ENCODE results near the gene NEU3. TPM values are rescaled to one million over a fixed set of nuclear protein-coding genes. Genes with fewer than 3 reads are reported as not detected.

NEU3 gene
- total and polyA plus RNA-seq, 2 donors (not counting 1 experiment from before 2014, with no cell fraction given): 17.0 to 17.4 TPM

- intact Hi-C loops (cut with micrococcal nuclease): no loop called here
- H3K27ac ChIP-seq (ENCODE audit: low read length in 2 of 2): no peak overlapping the region
- POLR2A ChIA-PET: no interaction called here
- no peaks in the 10 kb centered on the region for H3K4me1 ChIP-seq (ENCODE audit: control insufficient read depth in 2 of 2, insufficient read depth in 2 of 2, low read length in 2 of 2)
- H3K36me3 ChIP-seq (replicated peaks in 1 of 2; ENCODE audit: control extremely low read depth in 1 of 2, control insufficient read depth in 1 of 2, extremely low read depth in 1 of 2, insufficient read depth in 2 of 2, low read length in 1 of 2): peaks cover 2 to 21% of the 10 kb centered on the region in 2 experiments
- no peak overlapping the region for H3K4me2 ChIP-seq (replicated peaks; ENCODE audit: low read depth, low read length, poor library complexity, severe bottlenecking)
- H3K9ac ChIP-seq (ENCODE audit: low read length): no peak overlapping the region
- H3K9me3 Mint-ChIP-seq (ENCODE audit: insufficient read depth): no peaks in the 10 kb centered on the region
- H3K27ac Mint-ChIP-seq: peak overlapping the region; percentile 41
- H3K27me3 ChIP-seq (replicated peaks in 1 of 4; ENCODE audit: control extremely low read depth in 1 of 4, control insufficient read depth in 3 of 4, insufficient read depth in 4 of 4, low read length in 3 of 4): no peaks in the 10 kb centered on the region
- H4K20me1 ChIP-seq (ENCODE audit: control insufficient read depth, insufficient read depth, low read length, poor library complexity, severe bottlenecking): no peaks in the 10 kb centered on the region
- TF ChIP-seq CTCF (IDR thresholded peaks at IDR 0.05): no peak
- TF ChIP-seq EZH2 (IDR thresholded peaks at IDR 0.05; ENCODE audit: borderline replicate concordance, insufficient read depth, low read depth, low read length, poor library complexity, severe bottlenecking): no peak
- H3K4me1 Mint-ChIP-seq: peaks cover 5% of the 10 kb centered on the region
- H3K4me3 ChIP-seq (ENCODE audit: control extremely low read depth in 1 of 5, extremely low read depth in 1 of 5, insufficient read depth in 1 of 5, low read depth in 2 of 5, low read length in 4 of 5): no peak overlapping the region
- H3K27me3 Mint-ChIP-seq: no peaks in the 10 kb centered on the region
- no peak for DNase-seq
- no peak overlapping the region for H3K4me3 Mint-ChIP-seq
- H2AFZ ChIP-seq (ENCODE audit: insufficient read depth, low read depth, low read length, poor library complexity, severe bottlenecking): no peak overlapping the region
- no peak for ATAC-seq (ENCODE audit: low read depth)
- H3K79me2 ChIP-seq (ENCODE audit: control insufficient read depth, insufficient read depth, low read length): no peaks in the 10 kb centered on the region
- WGBS (ENCODE audit: insufficient coverage): no CpG with 5 or more reads among the region's 1 CpG
- CTCF ChIA-PET: interaction anchor here (0.5 to 1.4 kb wide), 2 partner anchors 51 to 84 kb away, joined by 3 read pairs; no protein-coding TSS in a partner anchor
- no peaks in the 10 kb centered on the region for H3K9me3 ChIP-seq (ENCODE audit: control extremely low read depth in 1 of 3, control insufficient read depth in 2 of 3, insufficient read depth in 1 of 3, low read length in 2 of 3)
Measured at GRCh38 chr11:74981888-74982287, 6.8 kb upstream of the NEU3 start.

GRCh38 chr11:74984070-74984469 lies 4.7 kb upstream of the NEU3 start:
- POLR2A ChIA-PET: no interaction called here
- no peak overlapping the region for H2AFZ ChIP-seq (ENCODE audit: insufficient read depth, low read depth, low read length, poor library complexity, severe bottlenecking)
- WGBS (ENCODE audit: insufficient coverage): 95% methylated on average over 3 of the region's 3 CpGs
- CTCF ChIA-PET: no interaction called here
- H3K4me1 Mint-ChIP-seq: peaks cover 12% of the 10 kb centered on the region
- no peaks in the 10 kb centered on the region for H3K27me3 Mint-ChIP-seq
- no peak overlapping the region for H3K4me2 ChIP-seq (replicated peaks; ENCODE audit: low read depth, low read length, poor library complexity, severe bottlenecking)
- no peaks in the 10 kb centered on the region for H3K9me3 ChIP-seq (ENCODE audit: control extremely low read depth in 1 of 3, control insufficient read depth in 2 of 3, insufficient read depth in 1 of 3, low read length in 2 of 3)
- no peak overlapping the region for H3K27ac Mint-ChIP-seq
- TF ChIP-seq EZH2 (IDR thresholded peaks at IDR 0.05; ENCODE audit: borderline replicate concordance, insufficient read depth, low read depth, low read length, poor library complexity, severe bottlenecking) (no peak), CTCF (IDR thresholded peaks at IDR 0.05) (no peak)
- no peaks in the 10 kb centered on the region for H3K27me3 ChIP-seq (replicated peaks in 1 of 4; ENCODE audit: control extremely low read depth in 1 of 4, control insufficient read depth in 3 of 4, insufficient read depth in 4 of 4, low read length in 3 of 4)
- ATAC-seq (ENCODE audit: low read depth) (no peak), DNase-seq (no peak)
- peaks cover 0 to 6% of the 10 kb centered on the region in 2 experiments for H3K36me3 ChIP-seq (replicated peaks in 1 of 2; ENCODE audit: control extremely low read depth in 1 of 2, control insufficient read depth in 1 of 2, extremely low read depth in 1 of 2, insufficient read depth in 2 of 2, low read length in 1 of 2)
- no peak overlapping the region for H3K27ac ChIP-seq (ENCODE audit: low read length in 2 of 2)
- H4K20me1 ChIP-seq (ENCODE audit: control insufficient read depth, insufficient read depth, low read length, poor library complexity, severe bottlenecking): no peaks in the 10 kb centered on the region
- H3K4me1 ChIP-seq (ENCODE audit: control insufficient read depth in 2 of 2, insufficient read depth in 2 of 2, low read length in 2 of 2): peaks cover 3 to 8% of the 10 kb centered on the region in 2 donors
- H3K9me3 Mint-ChIP-seq (ENCODE audit: insufficient read depth): no peaks in the 10 kb centered on the region
- H3K4me3 ChIP-seq (ENCODE audit: control extremely low read depth in 1 of 5, extremely low read depth in 1 of 5, insufficient read depth in 1 of 5, low read depth in 2 of 5, low read length in 4 of 5): no peak overlapping the region
- intact Hi-C loops (cut with micrococcal nuclease): no loop called here
- H3K9ac ChIP-seq (ENCODE audit: low read length): no peak overlapping the region
- H3K4me3 Mint-ChIP-seq: no peak overlapping the region
- peaks cover 10% of the 10 kb centered on the region for H3K79me2 ChIP-seq (ENCODE audit: control insufficient read depth, insufficient read depth, low read length)

Data from B cell (primary cell).